ENCODE results near the gene DFFB. TPM values are rescaled to one million over a fixed set of nuclear protein-coding genes. Genes with fewer than 3 reads are reported as not detected.

DFFB gene
- 4.8 and 10.5 TPM in 2 replicates for total RNA-seq

GRCh38 chr1:3856923-3857790 lies at the start of gene DFFB, which contains the start of gene CEP104:
Gene DFFB (plus strand): TSS chr1:3857476. CDS start chr1:3857604, 128 bp downstream.
Gene CEP104 (minus strand): TSS chr1:3857211. CDS start chr1:3852407, 4,804 bp downstream.

DNA sequence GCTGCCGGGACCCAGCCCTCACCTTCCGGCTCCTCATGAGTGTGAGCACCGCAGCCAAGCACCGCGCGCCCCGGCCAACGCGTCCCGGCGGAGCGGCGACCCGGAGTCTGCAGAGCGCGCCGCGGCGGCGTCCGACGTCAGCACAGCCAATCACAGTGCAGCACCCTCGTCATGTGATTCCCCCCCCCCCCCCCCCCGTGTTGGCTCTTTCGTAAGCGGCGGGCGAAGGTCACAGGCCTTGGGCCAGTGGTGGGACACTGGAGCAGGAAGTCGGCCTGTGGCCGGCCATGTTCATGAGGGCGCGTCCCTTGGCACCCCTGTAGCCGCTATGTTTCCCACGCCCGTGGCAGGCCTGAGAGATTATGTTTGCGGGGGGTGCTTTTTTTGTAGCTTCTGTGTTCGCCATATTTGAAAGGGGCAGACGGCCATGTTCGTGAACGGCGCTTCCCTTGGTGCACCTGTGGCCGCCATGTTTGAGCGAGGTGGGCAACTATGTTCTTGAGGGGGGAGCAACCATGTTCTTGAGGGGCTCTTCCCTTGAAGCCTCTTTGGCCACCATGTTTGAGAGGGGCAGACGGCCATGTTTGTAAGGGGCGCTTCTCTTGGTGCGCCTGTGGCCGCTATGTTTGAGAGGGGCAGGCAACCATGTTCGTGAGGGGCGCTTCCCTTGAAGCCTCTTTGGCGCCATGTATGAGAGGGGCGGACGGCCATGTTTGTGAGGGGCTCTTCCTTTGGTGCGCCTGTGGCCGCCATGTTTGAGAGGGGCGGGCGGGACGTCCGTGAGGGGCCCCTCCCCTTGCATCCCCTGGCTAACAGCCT lies 43.1 kb downstream of the DFFB start, which contains the start of gene C1orf174:
Gene C1orf174, minus strand, starts transcription at position 123 of the 819 bp plus-strand sequence. Its CDS starts 86 bp downstream, at position 37.

Other genes with a start within 250 kb of the DFFB start
- gene MEGF6, start 246.0 kb upstream of the DFFB start, total RNA-seq, result 9.4 and 38.9 TPM in 2 replicates
- gene TPRG1L, start 232.5 kb upstream of the DFFB start, total RNA-seq, result 20.0 and 37.0 TPM in 2 replicates
- gene WRAP73, start 207.4 kb upstream of the DFFB start, total RNA-seq, result 12.4 and 16.7 TPM in 2 replicates
- gene TP73, start 205.0 kb upstream of the DFFB start, total RNA-seq, result not detected in 2 replicates
- not detected in 2 replicates for gene CCDC27, start 105.0 kb upstream of the DFFB start, total RNA-seq
- gene SMIM1, start 84.7 kb upstream of the DFFB start, total RNA-seq, result 1.4 TPM in 1 of 2 replicates, not detected in the other
- 36.6 and 50.4 TPM in 2 replicates for gene LRRC47, start 61.0 kb upstream of the DFFB start, total RNA-seq
- 13.8 and 17.8 TPM in 2 replicates for gene CEP104, start 265 bp upstream of the DFFB start, total RNA-seq
- gene C1orf174, start 42.8 kb downstream of the DFFB start, total RNA-seq, result 29.6 and 56.7 TPM in 2 replicates

Data from regular cardiac myocyte (primary cell).